Amniotic stem cell (primary cell): ENCODE measurements around the gene CFLAR.

Experiments
- DNase-seq: peaks from one replicate; lab custom pipeline; 2025; lab: John Stamatoyannopoulos, UW

CFLAR gene

GRCh38 chr2:201219328-201220096, 103.5 kb downstream of the CFLAR start:
- no peak for DNase-seq

DNA sequence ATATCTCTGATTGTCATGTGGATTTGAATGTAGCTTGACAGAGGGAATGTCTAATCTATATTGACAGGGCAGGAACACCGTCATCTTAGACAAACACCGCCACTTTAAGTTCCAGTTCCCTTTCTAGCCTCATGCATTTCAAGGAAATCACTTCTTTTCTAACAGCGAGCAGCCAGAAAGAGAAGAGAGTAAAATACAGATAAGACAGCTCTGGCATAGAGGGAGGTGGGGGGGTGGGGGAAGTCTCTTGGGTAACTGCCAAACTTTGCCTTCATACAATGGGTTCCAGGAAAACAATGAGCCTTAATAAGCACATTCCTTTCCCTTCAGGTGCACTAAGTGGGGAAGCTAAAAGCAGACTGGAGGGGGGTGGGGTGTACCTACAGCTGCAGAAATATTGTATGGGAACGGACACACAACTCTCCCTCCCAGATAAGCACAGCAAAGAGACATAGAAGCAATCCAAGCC, 104.2 kb downstream of the CFLAR start:
- no peak for DNase-seq

GRCh38 chr2:201223089-201224073, 107.4 kb downstream of the CFLAR start:
- no peak for DNase-seq
